ENCODE results near the gene NAIF1. TPM values are rescaled to one million over a fixed set of nuclear protein-coding genes. Genes with fewer than 3 reads are reported as not detected.
A peak's percentile ranks its signal among the peaks of the same experiment; 100 is the strongest.

Gene NAIF1
- total RNA-seq, 1 experiment from 2014 or later, result 12.4 TPM

- TF ChIP-seq ARID4B (CRISPR knock-in tag; IDR thresholded peaks at IDR 0.05; ENCODE audit: borderline replicate concordance) (peak; percentile 70; the same call in 1 of the 2 replicates), ZBTB21 (CRISPR knock-in tag; IDR thresholded peaks at IDR 0.05; ENCODE audit: borderline replicate concordance) (no peak), CBFB (CRISPR knock-in tag; IDR thresholded peaks at IDR 0.05; ENCODE audit: low read depth) (no peak), FOXK1 (CRISPR knock-in tag; IDR thresholded peaks at IDR 0.05) (no peak), AR (CRISPR knock-in tag; IDR thresholded peaks at IDR 0.05) (peak; percentile 20; the same call in 1 of the 2 replicates), GABPB1 (CRISPR knock-in tag; IDR thresholded peaks at IDR 0.05) (peak; percentile 60; the same call in 1 of the 2 replicates), ZNF281 (CRISPR knock-in tag; IDR thresholded peaks at IDR 0.05) (0 out of 2 replicates have a peak, but pooled peaks have one; percentile 40), SP1 (CRISPR knock-in tag; conservative IDR thresholded peaks at IDR 0.05) (no peak; the same call in none of the 2 replicates), ZNF232 (CRISPR knock-in tag; IDR thresholded peaks at IDR 0.05) (no peak), MLX (CRISPR knock-in tag; IDR thresholded peaks at IDR 0.05) (no peak), SOX15 (CRISPR knock-in tag; IDR thresholded peaks at IDR 0.05) (no peak), ETV6 (CRISPR knock-in tag; IDR thresholded peaks at IDR 0.05) (no peak), USF2 (CRISPR knock-in tag; IDR thresholded peaks at IDR 0.05) (no peak), CDX4 (CRISPR knock-in tag; IDR thresholded peaks at IDR 0.05; ENCODE audit: borderline replicate concordance) (no peak), HMGA2 (CRISPR knock-in tag; IDR thresholded peaks at IDR 0.05) (no peak), FOXP4 (CRISPR knock-in tag; IDR thresholded peaks at IDR 0.05) (no peak), NR1H2 (CRISPR knock-in tag; IDR thresholded peaks at IDR 0.05) (no peak), STAT6 (CRISPR knock-in tag; conservative IDR thresholded peaks at IDR 0.05; ENCODE audit: low read depth) (no peak), CREM (CRISPR knock-in tag; IDR thresholded peaks at IDR 0.05) (0 out of 2 replicates have a peak, but pooled peaks have one; percentile 34), MXD4 (CRISPR knock-in tag; IDR thresholded peaks at IDR 0.05; ENCODE audit: borderline replicate concordance) (no peak)
Observed at GRCh38 chr9:128098297-128099230, 31.4 kb upstream of the NAIF1 start (continued).
